Right ventricle myocardium inferior (tissue), 1 donor: ENCODE measurements around the gene SLC39A11. TPM values are rescaled to one million over a fixed set of nuclear protein-coding genes. Genes with fewer than 3 reads are reported as not detected.
"Not testable (repeated sequence)": the region's sequence is repeated elsewhere in the genome, so short reads cannot be mapped to it uniquely, and the experiment has no call there.

Source experiments
- ATAC-seq: fragments of 200-7000 bp; cut with Tn5 transposase; one replicate; pipeline ENCODE4 v1.9.1; 2020; ENCODE audit warnings: mild to moderate bottlenecking, moderate library complexity
- DNase-seq: peaks from one replicate; pipeline ENCODE4 v3.0.0; 2021; ENCODE audit errors: missing footprints
- intact Hi-C: fragments of 100-400 bp; cut with DNase I; formaldehyde crosslinking; loops from one replicate; pipeline ENCODE4 v1.11.0; 2022
- total RNA-seq: library from RNA; stranded (reverse); fragmentation: NEBNext Ultra II Directional; extraction: Animal tissue kit (Norgen Biotek cat#: 25700); gene quantifications from one replicate; pipeline ENCODE4 v1.2.1, GENCODE V29; 2021
- donor health status: DM: no; HTN: yes; CAD: no; lungs with severe emphysema.

The SLC39A11 gene
- total RNA-seq, 1 donor from 2014 or later, result 6.9 TPM

DNA sequence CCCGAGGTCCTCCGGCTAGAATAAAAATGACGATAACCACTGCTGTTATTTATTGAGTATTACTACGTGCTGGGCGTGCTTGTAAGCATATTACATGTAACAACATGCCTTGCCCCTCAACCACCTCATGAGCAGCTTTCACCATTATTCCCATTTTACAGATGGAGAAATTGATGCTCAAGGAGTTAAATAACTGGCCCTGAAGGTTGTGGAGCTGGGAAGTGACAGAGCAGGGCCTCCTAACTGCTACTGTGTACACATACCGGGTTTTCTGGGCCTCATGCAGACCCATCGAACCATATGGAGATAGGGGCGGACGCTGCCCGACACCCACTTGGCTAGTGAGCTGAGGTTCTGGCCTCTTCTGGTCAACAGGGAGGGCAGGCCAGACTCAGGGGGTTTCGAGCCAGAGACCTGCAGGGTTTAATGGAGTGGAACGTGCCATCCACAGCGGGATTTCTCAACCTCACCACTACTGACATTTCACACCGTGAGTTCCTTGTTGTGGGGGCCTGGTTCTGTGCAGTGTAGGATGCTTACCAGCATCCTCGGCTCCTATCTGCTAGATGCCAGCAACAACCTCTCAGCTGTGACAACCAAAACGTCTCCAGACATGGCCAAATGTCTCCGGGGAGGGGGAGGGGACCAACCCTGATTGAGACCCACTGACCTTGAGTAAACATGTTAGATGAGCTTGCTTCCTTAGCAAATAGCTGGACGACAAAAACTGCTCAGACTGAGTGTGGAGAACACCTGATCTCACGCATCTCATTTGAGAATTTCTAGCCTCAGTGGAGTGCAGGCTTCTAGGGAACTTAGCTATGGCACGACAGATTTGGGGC is 432.0 kb downstream of the SLC39A11 start:
- DNase-seq (no peak), ATAC-seq (no peak)
- intact Hi-C loops, result no loop called here

DNA sequence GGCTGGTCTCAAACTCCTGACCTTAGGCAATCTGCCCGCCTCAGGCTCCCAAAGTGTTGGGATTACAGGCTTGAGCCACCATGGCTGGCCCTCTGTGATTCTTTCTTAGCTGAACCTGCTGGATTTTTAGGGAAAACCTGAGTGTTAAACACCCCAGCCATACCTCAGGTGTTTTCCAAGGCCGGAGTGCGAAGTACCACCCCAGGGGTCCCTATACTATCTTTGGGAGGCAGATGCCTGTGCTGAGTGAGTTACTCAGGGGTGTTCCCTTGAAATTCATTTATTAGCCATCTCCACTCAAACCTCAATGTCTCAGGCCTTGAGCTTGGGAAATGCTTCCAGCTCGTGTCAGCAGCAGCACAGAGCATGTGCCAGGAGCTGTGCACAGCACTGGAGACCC is 432.7 kb downstream of the SLC39A11 start:
- intact Hi-C loops, result loop anchor here (10.0 kb wide), 1 partner anchor 55 kb away; no protein-coding TSS in a partner anchor
- ATAC-seq (no peak), DNase-seq (no peak)

GRCh38 chr17:72658675-72659074 is 433.8 kb downstream of the SLC39A11 start:
- ATAC-seq (peak; percentile 83), DNase-seq (no peak)
- intact Hi-C loops, result loop anchor here (10.0 kb wide), 1 partner anchor 56 kb away; no protein-coding TSS in a partner anchor

GRCh38 chr17:72657467-72658317 is 434.8 kb downstream of the SLC39A11 start:
- no peak for ATAC-seq
- intact Hi-C loops, result loop anchor here (10.0 kb wide), 1 partner anchor 57 kb away; no protein-coding TSS in a partner anchor

DNA sequence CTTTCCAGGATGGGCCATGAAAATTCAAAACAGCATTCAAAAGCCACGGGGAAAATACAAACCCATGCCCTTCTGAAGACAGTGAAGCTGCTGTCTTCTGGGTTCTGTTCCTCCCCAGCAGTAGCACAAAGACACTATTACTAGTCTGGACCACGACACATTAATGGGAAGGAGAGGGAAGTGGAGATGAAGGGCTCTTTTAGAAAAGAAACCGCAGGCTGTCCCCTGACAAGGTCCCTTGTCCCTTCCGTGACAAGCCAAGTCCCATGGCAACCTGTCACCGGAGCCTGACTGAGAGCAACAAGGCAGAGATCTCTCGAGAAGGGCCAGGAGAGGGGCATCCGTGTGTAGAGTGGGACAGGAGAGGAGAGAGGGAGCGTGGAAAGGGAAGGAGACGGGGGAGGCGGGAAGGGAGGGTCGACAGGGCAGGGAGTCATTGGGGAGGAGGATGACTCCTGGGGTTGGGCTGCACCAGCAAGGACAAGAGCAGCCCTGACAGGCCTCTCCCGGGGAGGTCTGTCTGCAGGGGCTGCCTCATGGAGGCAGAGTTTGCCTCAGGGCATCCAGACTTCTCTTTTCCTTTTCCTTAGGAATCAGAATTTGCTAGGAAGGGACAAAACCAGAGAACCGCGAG is 436.2 kb downstream of the SLC39A11 start:
- intact Hi-C loops, result loop anchor here (10.0 kb wide), 1 partner anchor 59 kb away; no protein-coding TSS in a partner anchor
- DNase-seq (no peak), ATAC-seq (no peak)

More at GRCh38 chr17:72657467-72658317, 434.8 kb downstream of the SLC39A11 start:
- DNase-seq, result no peak

- intact Hi-C loops, result loop anchor here (10.0 kb wide), 1 partner anchor 60 kb away; no protein-coding TSS in a partner anchor
- DNase-seq (no peak), ATAC-seq (no peak)
Observed at GRCh38 chr17:72654706-72655105, 437.8 kb downstream of the SLC39A11 start.

- intact Hi-C loops, result loop anchor here (10.0 kb wide), 1 partner anchor 63 kb away; no protein-coding TSS in a partner anchor
- ATAC-seq, result no peak
- DNase-seq, result no peak
Observed at GRCh38 chr17:72651988-72652387, 440.5 kb downstream of the SLC39A11 start.

DNA sequence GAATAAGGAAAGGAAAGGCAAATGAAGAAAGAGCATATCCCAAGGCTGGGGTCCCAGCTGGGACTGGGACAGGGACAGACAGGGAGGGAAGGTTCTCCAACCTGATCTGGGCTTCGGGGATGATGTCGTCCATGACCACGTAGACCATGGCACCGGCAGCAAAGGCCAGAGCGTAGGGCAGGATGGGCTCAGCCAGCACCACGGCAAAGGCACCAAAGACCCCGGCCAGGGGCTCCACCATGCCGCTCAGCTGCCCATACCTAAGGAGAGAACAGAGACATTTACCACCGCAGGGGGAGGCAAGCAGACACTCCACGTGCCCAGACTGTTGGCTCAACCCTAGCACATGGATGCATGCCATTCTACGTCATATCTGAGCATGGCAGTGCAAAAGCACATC is 443.8 kb downstream of the SLC39A11 start:
- intact Hi-C loops, result no loop called here
- ATAC-seq (no peak), DNase-seq (no peak)

DNA sequence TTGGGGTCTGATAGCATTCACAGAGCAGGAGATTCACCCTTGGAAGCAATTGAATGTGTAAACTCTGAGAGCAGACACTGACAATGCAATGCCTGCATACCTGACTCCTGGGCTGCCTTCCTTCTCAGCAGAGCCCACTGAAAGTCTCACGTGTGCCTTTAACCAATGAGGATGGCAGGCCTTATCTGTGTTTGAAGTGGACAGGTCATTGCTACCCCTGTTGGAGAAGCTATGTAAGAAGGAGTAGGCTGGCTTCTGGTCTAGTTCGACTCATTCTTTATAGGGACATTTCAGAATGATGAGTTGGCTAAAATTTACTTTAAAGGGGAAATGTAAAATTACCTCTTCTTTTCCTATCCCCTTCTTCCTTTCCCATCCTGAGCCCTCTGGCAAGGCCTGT is 446.3 kb downstream of the SLC39A11 start:
- ATAC-seq, result no peak

GRCh38 chr17:72644492-72644891 is 448.0 kb downstream of the SLC39A11 start:
- ATAC-seq (no peak), DNase-seq (no peak)
- intact Hi-C loops, result no loop called here

More for the DNA sequence above, 446.3 kb downstream of the SLC39A11 start:
- intact Hi-C loops, result no loop called here
- DNase-seq, result no peak

- intact Hi-C loops, result no loop called here
- ATAC-seq (no peak), DNase-seq (no peak)
Observed at GRCh38 chr17:72643575-72644216, 448.8 kb downstream of the SLC39A11 start.

GRCh38 chr17:72642720-72643119 is 449.8 kb downstream of the SLC39A11 start:
- DNase-seq, result no peak
- ATAC-seq, result no peak
- intact Hi-C loops, result no loop called here

GRCh38 chr17:72640415-72641165 is 451.9 kb downstream of the SLC39A11 start:
- intact Hi-C loops, result no loop called here
- ATAC-seq (no peak), DNase-seq (no peak)

DNA sequence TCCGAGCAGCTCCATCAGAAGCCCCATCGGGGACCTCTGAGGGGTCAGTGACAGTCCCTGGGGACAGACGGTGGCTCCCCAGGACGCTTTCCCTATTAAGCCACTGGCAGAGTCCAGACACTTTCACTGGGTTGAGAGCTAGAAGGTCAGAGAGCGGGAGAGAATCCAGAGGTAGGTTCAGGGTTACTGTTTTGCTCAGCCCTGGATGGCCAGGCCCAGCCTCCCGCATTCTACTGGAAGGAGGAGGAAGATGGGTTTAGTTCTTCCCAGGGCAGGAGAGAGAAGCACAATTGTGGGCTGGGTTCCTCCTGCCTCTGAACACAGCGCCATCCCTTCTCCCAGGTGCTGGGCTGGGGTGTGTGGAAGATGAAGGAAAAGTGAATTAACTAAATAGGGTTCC is 452.8 kb downstream of the SLC39A11 start:
- intact Hi-C loops, result no loop called here
- ATAC-seq (no peak), DNase-seq (no peak)

DNA sequence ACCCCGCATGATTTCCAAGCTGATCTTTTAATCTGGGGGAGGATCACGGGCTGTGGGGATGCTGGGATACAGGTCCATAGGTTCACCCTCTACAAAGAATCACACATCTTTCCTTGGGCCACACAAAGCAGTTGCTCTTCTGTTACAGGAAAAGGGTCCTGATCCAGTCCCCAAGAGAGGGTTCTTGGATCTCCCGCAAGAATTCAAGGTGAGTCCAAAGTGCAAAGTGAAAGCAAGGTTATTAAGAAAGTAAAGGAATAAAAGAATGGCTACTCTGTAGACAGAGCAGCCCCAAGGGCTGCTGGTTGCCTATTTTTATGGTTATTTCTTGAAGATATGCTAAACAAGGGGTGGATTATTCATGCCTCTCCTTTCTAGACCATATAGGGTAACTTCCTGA is 453.6 kb downstream of the SLC39A11 start:
- not testable (repeated sequence) for ATAC-seq

GRCh38 chr17:72635034-72635635 is 457.4 kb downstream of the SLC39A11 start:
- intact Hi-C loops, result no loop called here
- no peak for ATAC-seq
- no peak for DNase-seq

More for the DNA sequence above, 453.6 kb downstream of the SLC39A11 start:
- intact Hi-C loops, DNase-seq: not testable (repeated sequence)

DNA sequence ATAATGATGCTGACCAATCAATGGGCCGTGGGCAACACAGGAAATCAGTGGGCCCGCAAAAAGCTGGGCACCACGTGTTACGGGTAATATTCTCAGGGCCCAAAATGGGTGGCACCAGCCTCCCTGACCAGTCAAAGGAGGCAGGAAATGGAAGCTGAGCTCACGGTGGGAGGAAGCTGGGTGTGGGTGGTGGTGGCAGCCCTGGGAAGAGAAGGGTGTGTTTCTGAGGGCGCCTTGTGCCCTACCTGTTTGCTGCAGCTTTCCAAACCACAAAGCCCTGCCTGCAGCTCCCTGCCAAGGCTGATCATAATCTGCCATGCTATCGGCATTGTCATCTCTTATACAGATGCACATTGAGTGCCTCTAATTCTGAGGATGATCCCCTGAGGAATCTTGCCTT is 457.9 kb downstream of the SLC39A11 start:
- ATAC-seq (no peak), DNase-seq (no peak)
- intact Hi-C loops, result no loop called here
